WI38 (cell line): ENCODE results near the gene PIP4K2A.

ENCODE experiments used
- H3K4me3 ChIP-seq: 2 replicates; pipeline ENCODE4 v1.5.1; 2011; ENCODE audit warnings: low read depth, mild to moderate bottlenecking, control low read depth, low read length
- TF ChIP-seq, protein P1 (sequence below): IDR thresholded peaks from 2 replicates; pipeline ENCODE4 v1.5.1; 2012; ENCODE audit warnings: low read depth, mild to moderate bottlenecking, control low read depth, low read length

Gene PIP4K2A

DNA sequence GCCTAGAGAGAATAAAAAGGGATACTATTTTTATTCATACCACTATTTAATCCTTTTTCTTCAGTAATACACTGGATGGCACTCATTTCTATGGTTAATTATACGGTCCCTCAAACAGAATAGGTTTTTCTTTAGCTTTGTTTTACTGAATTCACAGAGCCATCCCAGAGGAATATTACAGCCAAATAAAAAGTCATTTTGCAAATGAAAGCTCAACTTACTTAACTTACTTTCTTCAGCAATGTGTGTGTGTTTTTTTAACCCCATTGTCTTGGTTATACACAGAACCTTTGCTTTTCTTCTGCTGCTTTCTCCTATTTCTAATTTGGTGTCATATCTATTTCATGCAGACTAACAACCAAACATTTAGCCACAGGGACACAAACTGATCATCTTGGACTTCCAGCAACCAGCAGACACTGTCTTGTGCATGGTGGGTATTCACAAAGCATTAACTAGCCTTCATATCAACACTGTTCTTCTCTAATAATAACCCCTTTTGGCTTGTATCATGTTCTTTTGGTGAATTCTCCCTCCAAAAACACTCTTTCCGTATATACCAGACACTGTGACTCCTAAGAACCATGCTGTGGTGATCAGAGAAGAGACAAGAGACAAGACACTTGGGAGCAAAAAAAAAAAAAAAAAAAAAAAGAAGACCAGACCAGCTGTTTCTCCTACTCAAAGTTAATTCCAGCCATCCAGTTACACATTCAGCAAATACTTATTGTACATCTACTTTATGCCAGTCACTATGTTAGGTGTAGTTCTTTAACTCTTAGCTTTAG is 40.4 kb downstream of the PIP4K2A start:
- no peak overlapping the region for H3K4me3 ChIP-seq
- TF ChIP-seq, protein P1, sequence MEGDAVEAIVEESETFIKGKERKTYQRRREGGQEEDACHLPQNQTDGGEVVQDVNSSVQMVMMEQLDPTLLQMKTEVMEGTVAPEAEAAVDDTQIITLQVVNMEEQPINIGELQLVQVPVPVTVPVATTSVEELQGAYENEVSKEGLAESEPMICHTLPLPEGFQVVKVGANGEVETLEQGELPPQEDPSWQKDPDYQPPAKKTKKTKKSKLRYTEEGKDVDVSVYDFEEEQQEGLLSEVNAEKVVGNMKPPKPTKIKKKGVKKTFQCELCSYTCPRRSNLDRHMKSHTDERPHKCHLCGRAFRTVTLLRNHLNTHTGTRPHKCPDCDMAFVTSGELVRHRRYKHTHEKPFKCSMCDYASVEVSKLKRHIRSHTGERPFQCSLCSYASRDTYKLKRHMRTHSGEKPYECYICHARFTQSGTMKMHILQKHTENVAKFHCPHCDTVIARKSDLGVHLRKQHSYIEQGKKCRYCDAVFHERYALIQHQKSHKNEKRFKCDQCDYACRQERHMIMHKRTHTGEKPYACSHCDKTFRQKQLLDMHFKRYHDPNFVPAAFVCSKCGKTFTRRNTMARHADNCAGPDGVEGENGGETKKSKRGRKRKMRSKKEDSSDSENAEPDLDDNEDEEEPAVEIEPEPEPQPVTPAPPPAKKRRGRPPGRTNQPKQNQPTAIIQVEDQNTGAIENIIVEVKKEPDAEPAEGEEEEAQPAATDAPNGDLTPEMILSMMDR = no peak

DNA sequence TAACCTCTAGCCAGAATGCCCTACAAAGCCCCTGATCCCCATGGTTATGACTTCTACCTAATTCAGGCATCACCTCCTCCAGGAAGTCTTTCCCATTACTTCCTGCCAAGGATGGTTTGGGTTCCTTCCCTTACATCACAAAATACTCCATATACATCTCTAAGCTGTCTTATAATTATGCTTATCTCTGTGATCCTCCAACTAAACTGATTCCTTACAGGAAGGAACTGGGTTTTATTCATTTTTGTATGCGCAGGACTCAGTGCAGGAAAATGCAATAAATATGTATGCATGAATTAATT is 41.3 kb downstream of the PIP4K2A start:
- no peak overlapping the region for H3K4me3 ChIP-seq
- TF ChIP-seq, protein P1 = no peak

DNA sequence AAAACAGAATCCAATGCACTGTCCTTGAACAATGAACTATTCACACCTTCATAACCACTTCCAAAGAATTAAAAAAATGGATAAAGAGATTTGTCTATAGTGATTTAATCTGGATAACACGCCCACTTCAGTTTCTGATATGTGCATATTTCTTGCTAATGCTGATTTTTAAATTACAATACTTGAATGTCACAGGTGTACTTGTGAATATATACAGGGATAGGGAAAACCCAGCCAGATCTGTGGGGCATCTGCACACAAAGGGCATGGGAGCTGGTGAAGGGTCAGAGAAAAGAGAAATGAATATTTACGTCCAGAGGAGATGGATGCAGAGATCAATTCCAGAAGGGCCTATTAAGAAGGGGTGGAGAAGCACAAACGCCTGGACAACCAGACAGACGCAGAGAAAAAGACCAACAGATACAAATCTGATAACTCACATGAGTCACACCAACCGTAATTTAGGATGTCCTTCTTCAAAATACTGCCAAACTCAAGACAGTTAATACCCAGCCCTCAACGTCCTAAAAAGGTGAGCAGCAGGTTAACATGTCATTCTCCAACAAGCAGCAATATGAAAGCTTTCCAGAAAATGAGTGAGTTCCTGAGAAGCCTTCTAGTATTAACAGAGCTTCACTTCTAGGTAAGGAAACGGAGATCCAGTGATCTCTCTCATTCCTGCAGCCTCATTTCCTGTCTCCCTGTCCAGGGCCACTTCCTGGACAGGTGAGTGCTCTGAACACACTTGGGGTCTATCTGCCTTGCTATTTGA is 41.9 kb downstream of the PIP4K2A start:
- TF ChIP-seq, protein P1 = no peak

DNA sequence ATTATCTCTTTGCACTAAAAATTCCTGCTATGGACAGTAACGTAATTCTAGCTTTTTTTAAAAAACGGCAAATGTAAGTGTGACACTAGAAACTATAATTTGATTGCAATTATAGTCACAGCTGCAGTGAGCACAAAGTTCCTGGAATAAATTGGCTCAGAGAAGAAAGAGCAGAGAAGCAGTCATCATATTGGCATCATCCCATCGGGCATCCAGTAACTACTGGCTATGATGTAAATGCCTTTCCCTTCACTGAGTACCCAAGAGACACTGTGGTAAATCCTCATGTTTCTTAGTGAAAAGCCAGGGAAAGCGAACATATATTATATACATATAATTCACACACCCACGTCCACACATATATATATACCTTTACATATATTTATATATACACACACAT is 43.6 kb downstream of the PIP4K2A start:
- TF ChIP-seq, protein P1 = no peak
- no peak overlapping the region for H3K4me3 ChIP-seq

More for the DNA sequence above, 41.9 kb downstream of the PIP4K2A start:
- H3K4me3 ChIP-seq = no peak overlapping the region

DNA sequence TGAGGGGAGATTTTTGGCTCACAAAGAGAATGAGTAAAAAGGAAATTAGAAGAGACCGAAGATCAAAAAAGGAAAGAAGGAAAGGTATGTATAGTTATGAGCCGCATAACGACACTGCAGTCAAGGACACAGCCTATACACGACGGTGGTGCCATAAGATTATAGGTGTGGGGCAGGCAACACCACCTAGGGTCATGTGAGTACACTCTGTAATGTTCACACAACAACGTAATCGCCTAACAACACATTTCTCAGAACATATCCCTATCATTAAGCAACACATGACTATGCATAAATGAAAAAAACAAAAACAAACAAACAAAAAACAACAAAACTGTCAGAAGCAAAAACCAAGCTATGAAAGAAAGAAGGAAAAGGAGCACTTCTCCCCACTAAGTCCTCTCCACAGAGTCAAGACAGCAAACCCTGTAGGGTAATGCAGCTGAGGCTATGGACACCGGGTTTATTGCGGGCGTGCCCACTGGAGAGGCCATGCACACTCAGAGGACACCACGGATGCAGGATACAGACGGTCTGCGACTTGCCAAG is 45.1 kb downstream of the PIP4K2A start:
- no peak overlapping the region for H3K4me3 ChIP-seq
- TF ChIP-seq, protein P1 = no peak

DNA sequence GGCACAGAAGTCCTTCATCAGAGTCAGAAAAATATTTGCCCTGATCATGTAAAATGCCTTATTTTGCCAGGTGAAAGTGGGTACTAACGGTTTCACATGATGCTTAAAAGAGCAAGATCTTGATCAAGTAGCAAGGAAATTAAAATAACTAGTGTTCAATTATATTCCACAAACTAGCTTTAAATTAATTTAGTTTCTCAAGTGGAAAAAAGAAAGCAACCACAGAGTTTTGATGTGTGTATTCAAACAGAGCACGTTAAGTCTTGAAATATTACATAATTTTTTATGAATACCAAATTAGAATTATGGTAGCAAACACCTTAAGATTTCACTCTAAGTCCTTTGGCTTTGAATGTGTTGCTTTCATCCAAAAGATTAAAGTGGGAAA is 47.3 kb downstream of the PIP4K2A start:
- H3K4me3 ChIP-seq = no peak overlapping the region
- TF ChIP-seq, protein P1 = no peak
